ENCODE results near the gene CENPT. TPM values are rescaled to one million over a fixed set of nuclear protein-coding genes. Genes with fewer than 3 reads are reported as not detected.

CENPT gene
- total and polyA plus RNA-seq, 7 donors: 9.6 to 53.7 (median 38.2) TPM

- Histone ChIP-seq H3K4me1 (peaks cover 0 to 36% (median 24%) of the 10 kb centered on the region in 4 donors), H3K9me3 (no peaks in the 10 kb centered on the region), H3K27me3 (no peaks in the 10 kb centered on the region), H3K4me3 (no peak overlapping the region), H3K27ac (no peak overlapping the region), H3K36me3 (peaks cover 0 to 12% (median 2%) of the 10 kb centered on the region in 4 donors)
- TF ChIP-seq, protein P1, sequence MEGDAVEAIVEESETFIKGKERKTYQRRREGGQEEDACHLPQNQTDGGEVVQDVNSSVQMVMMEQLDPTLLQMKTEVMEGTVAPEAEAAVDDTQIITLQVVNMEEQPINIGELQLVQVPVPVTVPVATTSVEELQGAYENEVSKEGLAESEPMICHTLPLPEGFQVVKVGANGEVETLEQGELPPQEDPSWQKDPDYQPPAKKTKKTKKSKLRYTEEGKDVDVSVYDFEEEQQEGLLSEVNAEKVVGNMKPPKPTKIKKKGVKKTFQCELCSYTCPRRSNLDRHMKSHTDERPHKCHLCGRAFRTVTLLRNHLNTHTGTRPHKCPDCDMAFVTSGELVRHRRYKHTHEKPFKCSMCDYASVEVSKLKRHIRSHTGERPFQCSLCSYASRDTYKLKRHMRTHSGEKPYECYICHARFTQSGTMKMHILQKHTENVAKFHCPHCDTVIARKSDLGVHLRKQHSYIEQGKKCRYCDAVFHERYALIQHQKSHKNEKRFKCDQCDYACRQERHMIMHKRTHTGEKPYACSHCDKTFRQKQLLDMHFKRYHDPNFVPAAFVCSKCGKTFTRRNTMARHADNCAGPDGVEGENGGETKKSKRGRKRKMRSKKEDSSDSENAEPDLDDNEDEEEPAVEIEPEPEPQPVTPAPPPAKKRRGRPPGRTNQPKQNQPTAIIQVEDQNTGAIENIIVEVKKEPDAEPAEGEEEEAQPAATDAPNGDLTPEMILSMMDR (IDR thresholded peaks at IDR 0.05): no peak
- TF ChIP-seq POLR2A (IDR thresholded peaks at IDR 0.05) (no peak), POLR2AphosphoS5 (IDR thresholded peaks at IDR 0.05) (no peak)
- DNase-seq: no peak
- intact Hi-C loops (cut with DNase I): loop anchor here (10.0 kb wide), 2 partner anchors 221 to 279 kb away; partner anchors contain the start of genes DDX28, DUS2 and RIPOR1
- 77 to 92% methylated on average over 3 of the region's 3 CpGs for WGBS, 2 donors
Measured at GRCh38 chr16:67803894-67804293, 43.6 kb downstream of the CENPT start.

GRCh38 chr16:67801883-67802282 is 45.6 kb downstream of the CENPT start:
- TF ChIP-seq POLR2A (IDR thresholded peaks at IDR 0.05): no peak
- Histone ChIP-seq H3K27me3 (no peaks in the 10 kb centered on the region), H3K4me3 (no peak overlapping the region), H3K27ac (no peak overlapping the region), H3K36me3 (peaks cover 0 to 19% (median 2%) of the 10 kb centered on the region in 4 donors), H3K9me3 (no peaks in the 10 kb centered on the region), H3K4me1 (peaks cover 0 to 31% (median 18%) of the 10 kb centered on the region in 4 donors)
- WGBS, 2 donors: 43 to 96% methylated on average over 2 of the region's 2 CpGs
- no peak for DNase-seq
- intact Hi-C loops (cut with DNase I): loop anchor here (10.0 kb wide), 2 partner anchors 223 to 277 kb away; partner anchors contain the start of genes DDX28, DUS2 and RIPOR1

DNA sequence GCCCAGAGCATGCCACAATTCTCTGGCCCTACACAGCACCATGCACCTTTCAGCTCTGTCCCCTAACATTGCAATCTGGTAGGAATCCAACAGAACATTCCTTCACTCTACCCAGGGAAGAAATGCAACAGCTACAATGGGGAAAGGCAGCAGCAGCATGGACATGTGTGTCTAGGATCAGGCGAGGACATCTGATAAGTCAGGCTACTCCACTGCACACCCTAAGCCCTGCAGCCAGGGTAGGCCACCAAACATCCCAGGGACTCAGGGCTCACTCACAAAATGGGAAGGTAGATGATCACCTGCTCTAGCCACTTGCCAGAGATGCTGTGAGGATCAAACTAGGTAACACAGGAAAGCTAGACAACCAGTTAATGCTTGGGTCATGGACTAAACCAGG is 46.3 kb downstream of the CENPT start:
- peaks cover 0 to 19% (median 2%) of the 10 kb centered on the region in 4 donors for H3K36me3 ChIP-seq
- intact Hi-C loops (cut with DNase I): loop anchor here (10.0 kb wide), 2 partner anchors 224 to 276 kb away; partner anchors contain the start of genes DDX28, DUS2 and RIPOR1
- peaks cover 0 to 31% (median 18%) of the 10 kb centered on the region in 4 donors for H3K4me1 ChIP-seq

GRCh38 chr16:67800338-67800926 is 47.1 kb downstream of the CENPT start:
- peaks cover 0 to 19% (median 2%) of the 10 kb centered on the region in 4 donors for H3K36me3 ChIP-seq
- no peak for DNase-seq
- intact Hi-C loops (cut with DNase I): loop anchor here (10.0 kb wide), 2 partner anchors 224 to 276 kb away; partner anchors contain the start of genes DDX28, DUS2 and RIPOR1
- peaks cover 0 to 24% (median 13%) of the 10 kb centered on the region in 4 donors for H3K4me1 ChIP-seq
- H3K27ac ChIP-seq: no peak overlapping the region
- TF ChIP-seq EP300 (IDR thresholded peaks at IDR 0.05) (no peak), POLR2AphosphoS5 (IDR thresholded peaks at IDR 0.05) (no peak), POLR2A (IDR thresholded peaks at IDR 0.05) (no peak)
- TF ChIP-seq, protein P1 (IDR thresholded peaks at IDR 0.05): no peak
- WGBS, 2 donors: 89 to 94% methylated on average over 7 of the region's 7 CpGs
- H3K9me3 ChIP-seq: no peaks in the 10 kb centered on the region
- no peaks in the 10 kb centered on the region for H3K27me3 ChIP-seq
- H3K4me3 ChIP-seq: no peak overlapping the region

More for the DNA sequence above, 46.3 kb downstream of the CENPT start:
- no peak overlapping the region for H3K4me3 ChIP-seq
- DNase-seq: no peak
- TF ChIP-seq POLR2A (IDR thresholded peaks at IDR 0.05) (no peak), POLR2AphosphoS5 (IDR thresholded peaks at IDR 0.05) (no peak), EP300 (IDR thresholded peaks at IDR 0.05) (no peak)
- TF ChIP-seq, protein P1 (IDR thresholded peaks at IDR 0.05): no peak
- H3K27me3 ChIP-seq: no peaks in the 10 kb centered on the region
- no peak overlapping the region for H3K27ac ChIP-seq
- H3K9me3 ChIP-seq: no peaks in the 10 kb centered on the region
- 96 to 100% methylated on average over 1 of the region's 1 CpG for WGBS, 2 donors

DNA sequence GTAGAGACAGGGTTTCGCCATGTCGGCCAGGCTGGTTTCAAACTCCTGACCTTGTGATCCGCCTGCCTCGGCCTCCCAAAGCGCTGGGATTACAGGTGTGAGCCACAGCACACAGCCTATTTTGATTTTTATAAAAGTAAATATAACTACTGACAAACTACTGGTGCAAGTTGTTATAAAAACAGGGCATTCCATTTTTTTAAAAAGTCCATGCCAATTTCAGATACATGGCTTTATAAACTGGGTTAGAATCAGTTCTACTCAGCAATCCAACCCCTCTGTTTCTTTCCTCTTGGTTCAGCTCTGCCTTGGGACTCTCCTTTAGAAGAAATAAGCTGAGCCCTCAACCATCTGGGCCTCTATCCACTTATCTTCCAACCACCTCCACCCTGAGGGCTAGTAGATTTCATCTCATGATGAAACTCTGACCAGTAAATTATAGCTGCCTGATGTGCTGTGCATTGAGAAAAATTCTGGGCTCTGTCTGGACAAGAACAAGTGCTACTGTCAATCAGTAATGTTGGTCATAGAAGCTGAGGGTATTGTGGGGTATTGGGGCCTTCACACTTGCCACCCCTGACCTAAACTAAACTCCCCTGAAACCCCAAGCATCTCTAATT is 51.3 kb downstream of the CENPT start:
- H3K27me3 ChIP-seq: no peaks in the 10 kb centered on the region
- no peak overlapping the region for H3K27ac ChIP-seq
- intact Hi-C loops (cut with DNase I): no loop called here
- 96 to 97% methylated on average over 5 of the region's 5 CpGs for WGBS, 2 donors
- H3K4me3 ChIP-seq: no peak overlapping the region
- TF ChIP-seq POLR2A (IDR thresholded peaks at IDR 0.05) (no peak), POLR2AphosphoS5 (IDR thresholded peaks at IDR 0.05) (no peak), EP300 (IDR thresholded peaks at IDR 0.05) (no peak)
- TF ChIP-seq, protein P1 (IDR thresholded peaks at IDR 0.05): no peak
- DNase-seq: no peak
- H3K4me1 ChIP-seq: peaks cover 0 to 8% (median 0%) of the 10 kb centered on the region in 4 donors
- no peaks in the 10 kb centered on the region for H3K9me3 ChIP-seq
- peaks cover 0 to 7% (median 2%) of the 10 kb centered on the region in 4 donors for H3K36me3 ChIP-seq
